ENCODE measurements around the gene LGR6. TPM values are rescaled to one million over a fixed set of nuclear protein-coding genes. Genes with fewer than 3 reads are reported as not detected.

Gene LGR6
- total and polyA plus RNA-seq, 2 of the 8 experiments (the other 6 are each of a cell fraction or from before 2014, with no cell fraction given): 0.50 to 1.0 TPM

GRCh38 chr1:202283379-202283844 is 89.8 kb downstream of the LGR6 start:
- Histone ChIP-seq H3K79me2 (ENCODE audit: control insufficient read depth in 1 of 2, insufficient read depth in 2 of 2, low read length in 2 of 2) (no peaks in the 10 kb centered on the region), H4K20me1 (replicated peaks in 1 of 2; ENCODE audit: control insufficient read depth in 1 of 2, insufficient read depth in 2 of 2, low read length in 2 of 2) (no peaks in the 10 kb centered on the region), H3K9ac (replicated peaks in 1 of 4; ENCODE audit: extremely low read depth in 1 of 4, low read depth in 3 of 4, low read length in 3 of 4) (no peak overlapping the region), H3K36me3 (ENCODE audit: control insufficient read depth in 2 of 4, insufficient read depth in 4 of 4, low read length in 3 of 4) (no peaks in the 10 kb centered on the region), H2BK20ac (ENCODE audit: low read length) (no peak overlapping the region), H4K91ac (replicated peaks; ENCODE audit: insufficient read length, low read length) (no peak overlapping the region), H3K9me3 (ENCODE audit: insufficient read depth in 2 of 2, low read depth in 1 of 2, low read length in 1 of 2) (no peaks in the 10 kb centered on the region), H3K23me2 (ENCODE audit: low read depth, low read length) (no peaks in the 10 kb centered on the region), H3K56ac (replicated peaks; ENCODE audit: insufficient read length, low read depth, low read length) (no peak overlapping the region), H3K4me3 (ENCODE audit: extremely low read depth in 1 of 4, insufficient read depth in 2 of 4, low read depth in 3 of 4, low read length in 4 of 4) (no peak overlapping the region), H2BK15ac (ENCODE audit: low read length) (no peak overlapping the region), H2AFZ (ENCODE audit: low read length) (no peak overlapping the region), H2BK5ac (ENCODE audit: low read depth, low read length) (no peak overlapping the region), H3K27me3 (replicated peaks in 1 of 4; ENCODE audit: control insufficient read depth in 3 of 4, extremely low read depth in 1 of 4, insufficient read depth in 3 of 4, low read length in 3 of 4) (no peaks in the 10 kb centered on the region), H4K8ac (ENCODE audit: extremely low read depth, insufficient read depth, low read length) (no peak overlapping the region), H3K4me2 (ENCODE audit: insufficient read depth in 1 of 2, low read depth in 2 of 2, low read length in 2 of 2) (no peak overlapping the region), H3K23ac (ENCODE audit: insufficient read length) (no peak overlapping the region), H3K79me1 (ENCODE audit: low read depth, low read length) (no peaks in the 10 kb centered on the region), H2AK5ac (ENCODE audit: low read depth, low read length) (no peak overlapping the region), H4K5ac (ENCODE audit: insufficient read length, low read depth, low read length) (no peak overlapping the region), H3K18ac (ENCODE audit: extremely low read depth, low read length) (no peak overlapping the region), H3K4ac (replicated peaks; ENCODE audit: insufficient read length, low read depth, low read length) (no peak overlapping the region), H3K14ac (ENCODE audit: insufficient read length) (no peak overlapping the region), H3K27ac (ENCODE audit: low read depth, low read length) (no peak overlapping the region), H3K4me1 (replicated peaks in 1 of 4; ENCODE audit: control insufficient read depth in 3 of 4, insufficient read depth in 4 of 4, low read length in 3 of 4) (peaks cover 1 to 11% (median 5%) of the 10 kb centered on the region in 4 experiments; a peak in 4 of 7 replicates), H2BK12ac (ENCODE audit: low read depth, low read length) (no peak overlapping the region), H2BK120ac (replicated peaks; ENCODE audit: low read depth, low read length) (no peak overlapping the region)
- ChIA-PET POLR2A (ENCODE audit: partially characterized antibody) (interaction anchor here (0.5 to 1.2 kb wide), 3 partner anchors 8 to 46 kb away, joined by 3 read pairs; no protein-coding TSS in a partner anchor), CTCF (ENCODE audit: partially characterized antibody) (interaction anchor here (0.9 to 4.8 kb wide), 8 partner anchors 9 to 95 kb away, joined by 3 to 27 read pairs (median 6); no protein-coding TSS in a partner anchor)
- TF ChIP-seq HDAC6 (IDR thresholded peaks at IDR 0.05; ENCODE audit: low read depth, low read length) (no peak), BRCA1 (IDR thresholded peaks at IDR 0.05; ENCODE audit: low read depth, low read length) (no peak), JUND (IDR thresholded peaks at IDR 0.05; ENCODE audit: low read length) (no peak), RNF2 (IDR thresholded peaks at IDR 0.05; ENCODE audit: borderline replicate concordance, low read depth, low read length, missing control alignments, poor library complexity, severe bottlenecking) (no peak), SIN3A (conservative IDR thresholded peaks at IDR 0.05 in 1 of 2, IDR thresholded peaks at IDR 0.05 in 1 of 2; ENCODE audit: low read depth in 1 of 2, low read length in 2 of 2) (no peak), PHF8 (conservative IDR thresholded peaks at IDR 0.05; ENCODE audit: low read depth, low read length) (no peak), CEBPB (IDR thresholded peaks at IDR 0.05; ENCODE audit: low read depth, low read length) (no peak), NRF1 (IDR thresholded peaks at IDR 0.05; ENCODE audit: low read depth, low read length) (no peak), CHD1 (IDR thresholded peaks at IDR 0.05; ENCODE audit: low read depth, low read length) (no peak), CBX5 (IDR thresholded peaks at IDR 0.05; ENCODE audit: low read depth, low read length) (no peak), NANOG (IDR thresholded peaks at IDR 0.05; ENCODE audit: insufficient read depth, low read depth, low read length, poor library complexity, severe bottlenecking) (no peak), SP2 (IDR thresholded peaks at IDR 0.05; ENCODE audit: low read length) (no peak)
- DNase-seq (ENCODE audit: low read depth in 1 of 2, low spot score in 2 of 2): no peak
- 89% methylated on average over 10 of the region's 10 CpGs; no CpG with 5 or more reads in 1 of the 2 experiments for WGBS, 2 experiments (ENCODE audit: extremely low coverage in 1 of 2, insufficient coverage in 1 of 2, insufficient read length in 1 of 2, insufficient replicate concordance in 2 of 2, low coverage in 1 of 2, low lambda C conversion rate in 2 of 2, missing lambda C conversion rate in 1 of 2)
- no peak for FAIRE-seq
